GM18517 (cell line): ENCODE data around the gene DTD2.
"Not testable (repeated sequence)": the region's sequence is repeated elsewhere in the genome, so short reads cannot be mapped to it uniquely, and the experiment has no call there.

Source experiments
- ATAC-seq: cut with Tn5 transposase; IDR thresholded peaks from one replicate; pipeline ENCODE4 v1.9.1; 2021; ENCODE audit warnings: mild to moderate bottlenecking, moderate library complexity; ENCODE audit not compliant: unreplicated experiment

Gene DTD2

DNA sequence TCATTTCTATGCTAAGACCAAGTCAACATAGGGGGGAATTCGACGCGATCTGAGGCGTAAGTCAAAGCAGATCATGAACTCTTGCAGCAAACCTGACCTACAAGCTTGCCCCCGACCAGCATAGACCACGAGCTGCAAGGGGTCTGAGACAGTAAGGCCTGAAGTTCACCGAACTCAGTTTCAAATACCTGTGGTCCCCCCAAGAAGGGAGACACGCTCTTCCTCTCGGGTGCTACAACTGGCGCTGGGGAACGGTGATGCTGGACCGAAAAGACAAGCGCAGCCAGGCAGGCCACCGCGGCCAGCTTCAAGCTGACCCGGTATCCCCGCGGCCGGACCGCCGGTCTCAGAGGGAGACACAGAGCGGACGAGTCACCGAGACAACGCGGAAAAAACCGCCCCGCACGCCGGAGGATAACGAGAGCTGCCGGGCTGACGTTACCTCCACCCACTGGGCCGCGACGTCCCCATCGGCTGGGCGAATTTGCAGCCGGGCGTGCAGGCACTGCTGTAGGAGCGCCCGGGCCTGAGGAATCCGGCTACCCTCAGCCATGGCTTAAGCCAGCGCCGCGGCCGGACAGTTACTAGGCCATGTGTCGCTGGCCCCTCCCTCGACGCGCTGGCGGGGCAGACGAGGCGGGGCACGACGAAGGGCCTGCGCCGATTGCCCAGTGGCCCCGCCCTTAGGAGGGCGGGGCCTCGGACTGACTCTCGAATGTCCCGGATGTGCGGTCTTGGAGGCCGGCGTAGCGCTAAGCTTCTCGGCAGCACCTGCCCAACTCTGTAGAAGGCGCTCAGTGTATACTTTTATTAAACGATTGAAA is at the start of gene DTD2:
DTD2 (minus strand) TSS at position 666 of the 824 bp plus-strand sequence; CDS start at position 553, 113 bp downstream.
- peak; percentile 94 for ATAC-seq

DNA sequence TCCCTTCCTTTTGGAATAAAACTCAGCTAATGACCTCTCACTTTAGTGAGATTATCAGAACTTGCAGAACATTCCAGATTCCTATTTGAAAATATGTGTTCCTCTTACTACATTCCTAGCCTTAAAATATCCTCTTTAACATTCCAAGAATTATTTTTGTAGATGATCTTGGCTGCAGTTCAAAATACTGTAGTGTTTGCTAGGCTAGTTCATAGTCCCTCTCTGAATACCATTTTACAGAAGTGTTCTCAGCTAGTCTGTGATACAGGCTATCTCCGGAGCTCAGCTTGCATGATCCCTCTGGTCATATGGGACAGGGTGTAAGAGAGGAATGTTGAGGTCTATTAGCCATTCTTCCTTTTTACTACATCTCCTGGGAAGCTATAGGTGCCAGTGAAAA is 48.1 kb upstream of the DTD2 start:
- no peak for ATAC-seq

DNA sequence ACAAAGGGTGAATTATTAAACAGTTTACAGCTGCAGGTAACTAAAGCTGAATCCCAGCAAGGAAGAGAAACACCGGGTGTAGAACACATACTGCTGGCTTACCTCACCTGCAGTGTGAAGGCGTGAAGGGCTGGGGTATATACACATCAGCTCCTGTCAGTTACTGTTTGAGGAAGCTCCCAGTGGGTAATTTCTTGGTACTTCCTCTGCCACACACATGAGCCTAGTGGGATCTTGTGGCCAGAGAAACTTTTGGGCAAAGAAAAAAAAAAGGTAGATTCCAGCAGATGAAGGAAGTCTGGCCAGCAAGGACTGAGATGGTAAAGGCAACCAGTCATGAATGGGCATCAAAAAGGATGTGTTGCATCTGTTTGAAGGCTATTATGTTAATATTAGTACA is 44.6 kb upstream of the DTD2 start:
- ATAC-seq = no peak

DNA sequence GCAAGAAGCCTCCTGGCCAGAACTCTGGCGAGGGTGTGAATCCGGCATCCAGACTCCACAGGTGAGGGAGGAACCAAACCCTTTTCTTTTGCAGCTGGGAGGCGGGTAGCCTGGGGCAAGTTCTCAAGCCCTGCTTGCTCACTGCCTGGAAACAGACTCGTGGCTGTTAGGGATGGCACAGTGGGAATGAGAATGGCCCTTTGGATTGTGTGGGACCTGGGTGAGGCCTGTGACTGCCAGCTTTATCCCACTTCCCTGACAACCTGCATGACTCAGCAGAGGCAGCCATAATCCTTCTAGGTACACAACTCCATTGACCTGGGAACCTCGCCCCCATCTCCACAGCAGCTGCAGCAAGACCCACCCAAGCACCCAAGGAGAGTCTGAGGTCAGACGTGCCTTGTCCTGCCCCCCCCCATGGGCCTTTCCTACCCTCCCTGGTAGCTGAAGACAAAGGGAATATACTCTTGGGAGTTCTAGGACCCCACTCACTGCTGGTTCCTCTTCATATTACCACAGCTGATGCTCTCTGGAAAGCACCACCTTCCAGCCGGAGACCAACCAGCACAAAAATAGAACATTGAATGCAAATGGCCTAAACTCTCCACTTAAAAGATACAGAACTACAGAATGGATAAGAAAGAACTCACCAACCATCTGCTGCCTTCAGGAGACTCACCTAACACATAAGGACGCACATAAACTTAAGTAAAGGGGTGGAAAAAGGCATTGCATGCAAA is 35.6 kb upstream of the DTD2 start:
- ATAC-seq = no peak

DNA sequence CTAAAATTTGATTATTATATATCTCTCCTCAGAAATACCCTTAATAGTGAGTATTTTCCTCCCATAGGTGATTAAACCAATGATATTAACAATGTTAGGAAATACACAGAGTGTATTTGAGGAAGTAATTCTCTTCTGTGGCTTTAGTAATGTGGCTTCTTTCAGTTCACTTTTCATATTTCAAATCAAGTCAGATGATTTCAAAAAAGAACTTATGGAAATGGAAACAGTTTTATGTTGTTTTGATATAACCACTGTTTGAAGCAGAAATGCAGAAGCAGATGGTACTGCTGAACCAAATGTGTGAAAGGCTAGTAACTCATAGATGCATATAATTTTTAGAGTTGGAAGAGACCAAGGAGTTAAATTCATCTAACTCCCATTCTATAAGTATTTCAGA is 32.4 kb upstream of the DTD2 start:
- ATAC-seq = peak; percentile 51

DNA sequence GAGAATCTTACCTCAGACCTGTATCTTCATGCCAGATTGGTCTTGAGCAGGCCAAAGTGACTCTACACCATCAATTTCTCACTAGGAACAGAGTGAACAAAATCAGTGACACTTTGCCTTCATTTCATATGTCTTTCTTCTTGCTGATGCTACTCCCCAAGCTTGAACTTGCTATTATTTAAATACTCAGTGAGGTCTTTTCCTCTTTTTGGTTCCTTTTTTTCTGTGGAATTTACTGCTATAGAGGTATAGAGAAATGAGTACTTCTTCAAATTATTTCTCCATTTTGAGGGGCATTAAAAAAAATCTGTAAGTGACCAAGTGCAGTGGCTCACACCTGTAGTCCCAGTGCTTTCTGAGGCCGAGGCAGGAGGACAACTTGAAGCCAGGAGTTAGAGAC is 30.6 kb upstream of the DTD2 start, which contains the start of gene GPR33:
GPR33 (minus strand) TSS at position 154 of the 400 bp plus-strand sequence. CDS start 4,074 bp downstream, outside the sequence.
- ATAC-seq = no peak

DNA sequence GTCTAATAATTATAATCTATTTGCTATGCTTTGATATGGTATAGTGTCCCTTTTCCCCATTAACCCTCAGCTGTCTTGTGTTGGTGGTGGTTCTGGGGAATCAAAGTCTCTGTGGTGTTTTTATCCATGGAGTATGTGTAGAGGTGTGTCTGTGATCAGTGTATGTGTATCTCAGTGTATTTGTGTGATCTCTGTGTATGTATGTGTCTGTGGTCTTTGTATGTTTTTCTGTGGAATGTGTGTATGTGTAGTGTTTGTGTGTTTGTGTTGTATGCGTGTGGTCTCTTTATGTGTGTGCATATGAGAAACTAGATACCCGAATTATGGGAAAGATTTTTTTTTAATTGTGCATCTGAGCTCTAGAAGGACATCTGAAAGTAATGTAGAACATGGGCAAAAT is 29.5 kb upstream of the DTD2 start:
- ATAC-seq = no peak

DNA sequence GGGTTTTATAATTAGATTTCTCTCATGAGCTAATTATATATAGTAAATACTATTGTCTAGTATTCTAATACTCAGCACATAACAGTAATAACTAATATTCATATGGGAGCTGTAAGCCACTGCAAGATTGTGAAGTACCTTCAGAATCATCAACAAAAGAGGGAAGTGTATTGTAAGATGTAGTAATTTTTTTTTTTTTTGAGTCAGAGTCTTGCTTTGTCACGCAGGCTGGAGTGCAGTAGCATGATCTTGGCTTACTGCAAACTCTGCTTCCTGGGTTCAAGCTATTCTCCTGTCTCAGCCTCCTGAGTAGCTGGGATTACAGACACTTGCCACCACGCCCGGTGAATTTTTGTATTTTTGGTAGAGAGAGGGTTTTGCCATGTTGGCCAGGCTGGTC is 27.4 kb upstream of the DTD2 start:
- no peak for ATAC-seq

DNA sequence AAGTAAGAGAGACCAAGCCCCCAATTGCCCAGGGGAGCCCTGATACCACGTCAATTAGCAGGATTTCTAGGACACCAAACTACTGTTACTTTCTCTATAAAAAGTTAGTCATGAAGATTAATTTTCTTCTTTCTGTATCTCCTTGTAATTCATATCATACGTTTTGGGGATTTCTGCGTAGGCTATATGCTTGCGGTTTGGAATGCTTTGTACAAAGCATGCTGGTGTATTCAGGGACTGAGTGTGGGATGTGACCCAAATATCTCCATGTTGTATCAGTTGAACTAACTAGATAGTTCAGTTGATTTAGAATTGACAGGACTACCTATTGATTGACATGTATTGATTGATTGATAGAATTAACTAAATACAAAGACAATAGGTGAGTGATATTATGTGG is 22.9 kb upstream of the DTD2 start:
- no peak for ATAC-seq

DNA sequence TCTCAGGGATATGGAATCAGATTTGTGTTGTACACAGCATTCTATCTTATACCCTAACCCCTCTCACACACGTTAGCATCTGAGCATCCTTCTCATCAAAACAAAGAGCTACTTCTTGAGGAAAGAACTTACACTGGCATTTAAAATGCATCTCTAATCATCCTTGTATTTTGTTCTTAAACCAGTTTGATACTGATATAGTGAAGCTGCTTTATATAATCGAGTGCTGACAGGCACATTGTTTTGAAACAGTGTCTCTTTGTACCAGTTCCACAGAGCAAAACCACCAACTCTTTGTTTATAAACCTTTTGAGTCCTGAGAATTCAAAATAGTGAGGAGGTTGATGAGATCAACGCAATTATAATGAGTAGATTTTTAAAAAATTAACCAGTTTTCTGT is 21.7 kb upstream of the DTD2 start:
- ATAC-seq = no peak

DNA sequence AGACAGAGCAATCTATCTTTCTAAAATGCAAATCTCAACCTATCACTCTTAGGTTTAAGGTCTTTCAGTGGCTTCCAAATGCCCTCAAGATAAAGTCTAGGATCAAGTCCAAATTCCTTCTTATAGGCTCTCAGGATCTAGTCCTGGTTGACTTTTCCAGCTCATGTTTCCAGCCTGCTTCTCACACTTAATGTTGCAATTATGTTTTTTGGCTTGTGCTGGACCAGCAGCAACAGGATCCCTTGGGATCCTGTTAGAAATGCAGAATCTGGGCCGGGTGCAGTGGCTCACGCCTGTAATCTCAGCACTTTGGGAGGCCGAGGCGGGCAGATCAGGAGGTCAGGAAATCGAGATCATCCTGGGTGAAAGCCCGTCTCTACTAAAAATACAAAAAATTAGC is 19.9 kb upstream of the DTD2 start:
- ATAC-seq = no peak

DNA sequence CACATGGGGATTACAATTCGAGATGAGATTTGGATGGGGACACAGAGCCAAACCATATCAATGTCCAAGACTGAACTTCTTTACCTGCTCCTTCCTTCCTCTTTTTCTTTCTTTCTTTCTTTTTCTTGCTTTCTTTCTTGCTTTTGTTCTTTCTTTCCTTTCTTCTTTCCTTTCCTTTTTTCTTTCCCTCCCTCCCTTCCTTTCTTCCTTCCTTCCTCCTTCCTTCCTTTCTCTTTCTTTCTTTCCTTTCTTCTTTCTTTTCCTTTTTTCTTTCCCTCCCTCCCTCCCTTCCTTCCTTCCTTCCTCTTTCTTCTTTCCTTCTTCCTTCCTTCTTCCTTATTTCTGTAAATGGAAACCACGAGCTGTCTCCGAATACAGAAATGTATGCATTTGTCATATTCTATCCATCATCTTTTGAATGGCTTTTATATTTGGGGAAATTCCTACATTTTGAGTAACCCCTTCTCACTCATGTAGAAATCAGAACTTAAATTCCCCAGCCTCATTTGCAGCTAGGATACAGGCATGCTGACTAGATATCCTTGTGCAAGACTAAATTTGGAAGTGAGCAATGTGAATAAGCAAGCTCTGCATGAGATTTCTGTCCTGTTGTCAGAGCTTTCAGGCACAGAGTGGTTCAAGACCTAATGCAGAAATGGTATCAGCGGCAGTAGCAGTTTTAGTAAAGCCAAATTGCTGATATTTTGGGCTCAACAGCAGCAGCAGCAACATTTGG is 19.0 kb upstream of the DTD2 start:
- ATAC-seq = no peak

DNA sequence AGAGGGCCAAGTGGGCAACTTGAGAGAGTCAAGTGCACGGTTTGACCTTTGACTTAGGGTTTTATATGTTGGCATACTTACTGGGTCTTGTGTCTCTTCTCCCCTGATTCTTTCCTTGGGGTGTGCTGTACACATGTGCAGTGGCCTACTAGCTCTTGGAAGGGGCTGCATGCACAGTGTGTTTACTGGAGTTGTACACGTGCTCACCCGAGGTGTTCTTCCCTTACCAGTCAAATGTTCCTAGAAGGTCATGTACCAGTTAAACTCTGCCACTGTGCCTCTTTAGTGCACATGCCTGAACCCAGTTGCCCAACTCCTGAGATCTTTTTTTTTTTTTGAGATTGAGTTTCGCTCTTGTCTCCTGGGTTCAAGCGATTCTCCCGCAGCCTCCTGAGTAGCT is 9.2 kb upstream of the DTD2 start:
- ATAC-seq = no peak

DNA sequence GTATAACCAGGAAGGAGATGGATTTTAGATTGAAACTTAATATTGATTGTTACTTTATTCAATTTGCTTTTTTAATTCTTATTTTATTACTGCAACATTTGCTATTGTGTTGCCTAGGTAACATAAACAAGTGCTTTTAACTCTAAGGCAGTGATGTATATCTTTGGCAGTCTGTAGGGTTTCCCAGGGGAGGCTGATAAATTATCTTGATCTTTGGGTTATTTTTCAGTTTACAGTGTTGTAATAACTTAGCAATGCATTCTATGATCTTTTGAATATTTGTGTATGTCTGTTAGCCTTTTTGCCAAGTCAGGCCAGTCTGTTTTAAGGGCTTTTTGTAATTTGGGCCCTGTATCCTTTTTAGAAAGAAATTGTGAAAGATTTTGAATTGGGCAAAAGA is 7.8 kb upstream of the DTD2 start:
- ATAC-seq = no peak

DNA sequence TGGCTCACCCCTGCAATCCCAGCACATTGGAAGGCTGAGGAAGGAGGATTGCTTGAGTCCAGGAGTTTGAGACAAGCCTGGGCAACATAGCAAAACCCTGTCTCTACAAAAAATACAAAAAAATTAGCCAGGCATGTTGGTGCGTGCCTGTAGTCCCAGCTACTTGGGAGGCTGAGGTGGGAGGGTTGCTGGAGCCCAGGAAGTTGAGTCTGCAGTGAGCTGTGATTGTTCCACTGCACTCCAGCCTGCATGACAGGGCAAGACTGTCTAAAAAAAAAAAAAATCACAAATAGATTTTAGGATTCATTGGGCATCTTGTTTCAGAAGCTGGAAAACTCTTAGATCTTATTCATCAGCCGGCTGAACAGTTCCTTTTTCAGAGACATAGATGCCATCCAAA is 5.1 kb upstream of the DTD2 start:
- not testable (repeated sequence) for ATAC-seq

DNA sequence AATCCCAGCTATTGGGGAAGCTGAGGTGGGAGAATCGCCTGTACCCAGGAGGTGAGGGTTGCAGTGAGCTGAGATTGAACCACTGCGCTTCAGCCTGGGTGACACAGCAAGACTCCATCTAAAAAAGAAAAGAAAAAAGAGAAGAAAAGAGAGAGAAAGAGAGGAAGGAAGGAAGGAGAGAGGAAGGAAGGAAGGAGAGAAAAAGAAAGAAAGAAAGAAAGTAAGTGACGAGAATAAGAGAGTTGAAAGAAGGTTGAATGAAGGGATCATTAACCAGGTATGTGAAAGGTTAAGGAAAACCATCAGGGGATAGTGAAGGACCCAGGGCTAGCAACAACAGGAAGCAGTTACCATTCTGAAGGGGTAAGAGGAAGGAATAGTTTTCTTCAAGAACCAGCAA is 4.2 kb upstream of the DTD2 start:
- no peak for ATAC-seq

DNA sequence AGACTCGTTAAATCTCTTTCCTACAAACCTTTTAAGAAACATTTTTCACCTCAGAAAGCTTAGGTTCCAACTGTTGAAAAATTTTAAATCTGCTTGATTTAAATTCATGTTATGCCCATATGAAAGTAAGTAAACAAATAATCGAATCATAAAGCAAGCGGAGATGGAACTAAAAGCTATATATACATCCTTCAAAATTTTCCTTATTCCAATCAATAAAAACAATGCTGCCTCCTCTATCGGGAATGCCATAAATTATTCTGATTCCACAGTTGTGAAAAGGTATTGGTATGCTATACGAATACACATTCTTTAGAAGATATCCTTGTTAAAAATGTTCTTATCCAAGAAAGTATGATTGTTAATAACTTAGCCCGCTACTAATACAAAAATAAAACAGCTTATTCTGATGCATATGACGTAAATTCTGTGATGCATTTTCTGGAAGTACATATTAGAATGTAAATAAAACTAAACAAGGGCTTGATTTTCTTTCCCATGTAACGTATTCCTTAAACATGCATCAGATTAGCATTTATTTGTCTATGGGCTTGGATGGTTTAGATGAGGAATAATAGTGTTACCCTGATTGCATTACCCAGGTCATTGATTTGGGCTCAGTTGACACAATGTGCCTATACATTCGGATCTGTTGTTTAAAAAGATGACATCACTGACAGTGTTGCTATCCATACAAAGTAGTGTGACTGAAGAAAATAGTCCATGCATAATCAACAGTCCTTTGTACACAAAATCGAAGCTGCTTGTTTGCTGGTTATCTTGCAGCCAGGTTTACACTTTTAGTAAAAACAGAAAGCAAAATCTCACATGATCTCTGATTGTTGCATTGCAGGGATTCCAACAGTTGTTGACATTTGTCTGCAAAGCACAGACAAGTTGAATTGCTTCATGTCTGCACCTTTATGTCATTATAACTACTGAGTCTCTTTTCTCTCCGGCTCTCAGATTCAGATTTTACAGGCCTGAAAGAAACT is 656 bp upstream of the DTD2 start:
- ATAC-seq = no peak

DNA sequence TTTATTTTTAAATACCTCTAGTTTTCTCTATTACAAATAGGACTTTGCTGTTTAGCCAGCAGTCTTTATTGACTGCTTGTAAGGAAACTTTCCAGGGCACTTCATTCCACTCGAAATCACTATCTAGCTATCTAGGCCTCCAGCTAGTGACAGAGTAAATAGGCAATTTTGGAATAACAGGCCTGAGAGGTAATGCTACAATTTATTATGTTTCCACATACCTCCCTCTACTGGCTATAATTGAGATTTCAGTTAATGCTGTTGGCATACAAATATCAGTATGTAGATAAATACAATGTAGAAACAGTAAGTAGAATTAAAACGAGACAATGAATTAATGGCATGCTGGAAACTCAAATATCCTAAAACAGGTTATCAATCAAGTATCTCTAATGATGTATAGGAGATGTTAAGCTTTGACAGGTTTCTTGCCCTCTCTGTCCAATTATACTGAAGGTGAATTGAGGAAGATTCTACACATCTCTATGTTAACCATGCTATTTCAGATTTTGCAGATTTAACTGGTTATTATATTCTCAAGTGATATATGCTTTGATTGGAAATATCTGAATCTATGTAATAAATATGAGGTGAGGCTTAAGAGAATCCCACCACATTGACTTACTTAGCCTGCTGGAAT is 7.2 kb downstream of the DTD2 start:
- ATAC-seq = peak; percentile 75

DNA sequence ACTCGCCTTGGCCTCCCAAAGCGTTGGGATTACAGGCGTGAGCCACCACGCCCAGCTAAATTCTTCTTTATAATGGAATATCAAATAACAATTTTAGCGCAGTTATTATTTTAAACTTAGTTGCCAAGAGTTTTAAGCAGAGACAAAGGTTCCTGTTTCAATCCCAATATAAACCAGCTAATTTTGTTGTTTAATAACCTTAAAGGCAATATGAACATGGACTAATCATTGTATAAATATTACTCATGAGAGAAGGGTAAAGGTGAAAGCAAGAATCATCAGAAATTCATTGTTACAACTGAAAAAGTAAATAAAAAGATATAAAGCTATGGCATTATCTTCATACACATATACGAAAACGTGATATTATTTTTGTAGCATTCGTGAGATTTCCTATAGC is 8.2 kb downstream of the DTD2 start:
- no peak for ATAC-seq

DNA sequence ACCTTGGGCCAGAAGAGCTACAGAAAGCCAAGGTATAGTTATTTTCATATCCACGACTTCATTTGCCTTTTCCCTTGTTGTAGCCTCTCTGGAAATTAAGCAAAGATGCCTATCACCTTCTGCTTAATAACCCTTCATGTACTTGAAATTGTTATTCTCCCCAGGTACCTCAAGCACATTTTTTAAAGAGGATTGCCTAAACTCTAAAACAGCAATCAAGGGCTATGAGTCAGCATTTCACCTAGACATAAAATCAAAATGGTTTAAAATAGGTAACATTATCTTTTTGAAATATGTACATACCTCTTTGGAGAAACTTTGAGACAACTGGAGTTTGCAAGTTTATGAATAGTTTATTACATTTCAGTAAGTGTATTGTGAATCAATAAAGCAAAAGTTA is 11.6 kb downstream of the DTD2 start:
- no peak for ATAC-seq
